ENCODE measurements around the gene METTL25. TPM values are rescaled to one million over a fixed set of nuclear protein-coding genes. Genes with fewer than 3 reads are reported as not detected.

The METTL25 gene
- total RNA-seq, 4 donors from 2014 or later = 15.2 to 29.9 (median 22.0) TPM

DNA sequence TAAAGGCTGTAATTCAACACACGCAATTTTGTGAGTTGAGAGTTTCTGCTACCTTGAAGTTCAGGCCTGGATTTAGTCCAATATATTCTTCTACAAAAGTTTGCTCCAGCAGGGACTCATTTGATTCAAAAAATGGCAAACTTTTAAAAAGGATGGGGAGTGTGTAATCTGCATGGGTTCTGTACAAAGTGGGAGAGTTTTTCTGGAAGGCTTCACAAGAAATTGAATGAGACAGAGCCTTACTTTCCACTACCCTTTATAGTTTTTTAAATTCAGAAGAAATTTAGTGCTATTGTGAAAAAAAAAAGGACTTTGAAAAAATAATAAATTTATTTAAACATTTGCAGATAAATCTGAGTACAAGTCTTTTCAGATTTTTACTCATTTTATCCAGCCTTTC is 116.9 kb downstream of the METTL25 start:
- Histone ChIP-seq H3K9me3 (peaks cover 0 to 9% (median 0%) of the 10 kb centered on the region in 4 donors), H3K27me3 (no peaks in the 10 kb centered on the region), H3K4me1 (no peaks in the 10 kb centered on the region), H3K36me3 (peaks cover 0 to 30% (median 23%) of the 10 kb centered on the region in 4 donors), H3K4me3 (no peak overlapping the region), H3K27ac (replicated peaks in 1 of 4) (no peak overlapping the region)
- intact Hi-C loops (cut with DNase I) = no loop called here
- 92% methylated on average over 1 of the region's 1 CpG for WGBS
- TF ChIP-seq, protein P1, sequence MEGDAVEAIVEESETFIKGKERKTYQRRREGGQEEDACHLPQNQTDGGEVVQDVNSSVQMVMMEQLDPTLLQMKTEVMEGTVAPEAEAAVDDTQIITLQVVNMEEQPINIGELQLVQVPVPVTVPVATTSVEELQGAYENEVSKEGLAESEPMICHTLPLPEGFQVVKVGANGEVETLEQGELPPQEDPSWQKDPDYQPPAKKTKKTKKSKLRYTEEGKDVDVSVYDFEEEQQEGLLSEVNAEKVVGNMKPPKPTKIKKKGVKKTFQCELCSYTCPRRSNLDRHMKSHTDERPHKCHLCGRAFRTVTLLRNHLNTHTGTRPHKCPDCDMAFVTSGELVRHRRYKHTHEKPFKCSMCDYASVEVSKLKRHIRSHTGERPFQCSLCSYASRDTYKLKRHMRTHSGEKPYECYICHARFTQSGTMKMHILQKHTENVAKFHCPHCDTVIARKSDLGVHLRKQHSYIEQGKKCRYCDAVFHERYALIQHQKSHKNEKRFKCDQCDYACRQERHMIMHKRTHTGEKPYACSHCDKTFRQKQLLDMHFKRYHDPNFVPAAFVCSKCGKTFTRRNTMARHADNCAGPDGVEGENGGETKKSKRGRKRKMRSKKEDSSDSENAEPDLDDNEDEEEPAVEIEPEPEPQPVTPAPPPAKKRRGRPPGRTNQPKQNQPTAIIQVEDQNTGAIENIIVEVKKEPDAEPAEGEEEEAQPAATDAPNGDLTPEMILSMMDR (IDR thresholded peaks at IDR 0.05) = no peak
- TF ChIP-seq POLR2A (IDR thresholded peaks at IDR 0.05; ENCODE audit: low read depth) = no peak
- no peak for TF ChIP-seq EP300 (IDR thresholded peaks at IDR 0.05)
- TF ChIP-seq POLR2AphosphoS5 (IDR thresholded peaks at IDR 0.05) = no peak
- no peak for DNase-seq (ENCODE audit: extremely low spot score)

DNA sequence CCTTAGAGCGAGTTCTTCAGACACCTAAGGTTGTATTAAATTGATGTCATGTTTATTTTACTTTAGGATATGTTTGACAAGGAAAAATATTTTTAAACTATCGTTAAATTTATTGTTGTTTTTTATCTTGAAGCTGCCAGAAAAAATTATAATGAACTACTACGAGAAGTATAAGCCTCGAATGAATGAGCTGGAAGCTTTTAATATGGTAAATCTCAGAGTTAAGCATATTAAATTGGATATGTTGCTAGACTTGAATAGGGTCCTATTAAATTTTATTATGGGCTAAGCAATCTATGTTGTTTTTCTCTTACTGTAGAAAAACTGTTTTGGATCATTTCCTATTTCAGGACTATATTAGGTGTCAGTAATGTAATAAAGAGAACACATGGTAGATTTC is 118.2 kb downstream of the METTL25 start:
- TF ChIP-seq, protein P1 (IDR thresholded peaks at IDR 0.05) = no peak
- H3K4me3 ChIP-seq = no peak overlapping the region
- WGBS = 74% methylated on average over 4 of the region's 4 CpGs
- H3K27ac ChIP-seq (replicated peaks in 1 of 4) = no peak overlapping the region
- H3K27me3 ChIP-seq = no peaks in the 10 kb centered on the region
- intact Hi-C loops (cut with DNase I) = no loop called here
- H3K36me3 ChIP-seq = peaks cover 0 to 28% (median 19%) of the 10 kb centered on the region in 4 donors
- no peak for DNase-seq (ENCODE audit: extremely low spot score)
- H3K4me1 ChIP-seq = no peaks in the 10 kb centered on the region
- H3K9me3 ChIP-seq = peaks cover 0 to 4% (median 0%) of the 10 kb centered on the region in 4 donors

DNA sequence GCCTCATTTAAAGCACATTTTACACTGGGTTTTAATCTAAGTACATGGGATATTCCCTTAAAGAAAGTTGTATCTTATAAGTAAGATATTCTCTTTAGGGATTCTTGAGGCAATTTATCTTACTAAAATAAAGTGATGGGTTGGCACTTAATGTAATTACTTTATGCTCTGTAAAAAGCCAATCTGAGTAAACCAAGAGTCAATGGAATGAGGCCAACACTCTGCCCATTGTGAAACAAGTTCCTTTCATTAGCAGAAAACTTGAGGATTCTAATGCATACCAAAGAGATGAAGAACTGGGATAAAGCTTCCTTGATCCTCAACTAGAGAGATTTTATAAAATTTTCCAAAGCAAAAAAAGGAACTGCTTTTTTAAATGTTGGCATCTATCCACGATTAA is 121.2 kb downstream of the METTL25 start:
- no peak overlapping the region for H3K27ac ChIP-seq (replicated peaks in 1 of 4)
- H3K27me3 ChIP-seq = no peaks in the 10 kb centered on the region
- 67% methylated on average over 1 of the region's 1 CpG for WGBS
- peaks cover 0 to 9% (median under 1%) of the 10 kb centered on the region in 4 donors for H3K36me3 ChIP-seq
- intact Hi-C loops (cut with DNase I) = no loop called here
- TF ChIP-seq EP300 (IDR thresholded peaks at IDR 0.05) (no peak), POLR2A (IDR thresholded peaks at IDR 0.05; ENCODE audit: low read depth) (no peak), POLR2AphosphoS5 (IDR thresholded peaks at IDR 0.05) (no peak)
- TF ChIP-seq, protein P1 (IDR thresholded peaks at IDR 0.05) = no peak
- H3K4me1 ChIP-seq = no peaks in the 10 kb centered on the region
- peaks cover 0 to 15% (median 6%) of the 10 kb centered on the region in 4 donors for H3K9me3 ChIP-seq
- H3K4me3 ChIP-seq = no peak overlapping the region
- DNase-seq (ENCODE audit: extremely low spot score) = no peak

DNA sequence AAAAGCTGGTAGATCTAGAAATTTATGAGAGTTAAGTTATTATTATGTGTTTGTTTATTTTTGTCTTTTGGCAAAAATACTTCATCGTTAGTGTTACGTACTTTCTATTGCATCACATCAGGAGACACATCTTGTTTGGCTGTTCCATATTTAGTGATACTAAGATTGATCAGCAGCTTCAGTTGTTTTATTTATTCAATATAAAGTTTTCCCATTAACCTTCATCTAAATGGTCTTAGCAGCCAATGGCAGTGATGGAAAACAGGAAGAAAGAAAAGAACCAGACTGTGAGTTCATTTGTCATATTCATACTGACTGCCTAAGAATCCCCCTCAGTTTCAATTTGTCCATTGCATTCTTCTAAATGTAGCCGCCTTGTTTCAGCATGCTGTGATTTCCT is 122.3 kb downstream of the METTL25 start:
- H3K27me3 ChIP-seq = no peaks in the 10 kb centered on the region
- DNase-seq (ENCODE audit: extremely low spot score) = no peak
- peaks cover 0 to 6% (median 0%) of the 10 kb centered on the region in 4 donors for H3K36me3 ChIP-seq
- no peak for TF ChIP-seq EP300 (IDR thresholded peaks at IDR 0.05)
- TF ChIP-seq, protein P1 (IDR thresholded peaks at IDR 0.05) = no peak
- TF ChIP-seq POLR2AphosphoS5 (IDR thresholded peaks at IDR 0.05) = no peak
- TF ChIP-seq POLR2A (IDR thresholded peaks at IDR 0.05; ENCODE audit: low read depth) = no peak
- no peak overlapping the region for H3K4me3 ChIP-seq
- H3K4me1 ChIP-seq = no peaks in the 10 kb centered on the region
- WGBS = 94% methylated on average over 3 of the region's 3 CpGs
- H3K27ac ChIP-seq (replicated peaks in 1 of 4) = no peak overlapping the region
- intact Hi-C loops (cut with DNase I) = no loop called here
- H3K9me3 ChIP-seq = peaks cover 0 to 18% (median 8%) of the 10 kb centered on the region in 4 donors

DNA sequence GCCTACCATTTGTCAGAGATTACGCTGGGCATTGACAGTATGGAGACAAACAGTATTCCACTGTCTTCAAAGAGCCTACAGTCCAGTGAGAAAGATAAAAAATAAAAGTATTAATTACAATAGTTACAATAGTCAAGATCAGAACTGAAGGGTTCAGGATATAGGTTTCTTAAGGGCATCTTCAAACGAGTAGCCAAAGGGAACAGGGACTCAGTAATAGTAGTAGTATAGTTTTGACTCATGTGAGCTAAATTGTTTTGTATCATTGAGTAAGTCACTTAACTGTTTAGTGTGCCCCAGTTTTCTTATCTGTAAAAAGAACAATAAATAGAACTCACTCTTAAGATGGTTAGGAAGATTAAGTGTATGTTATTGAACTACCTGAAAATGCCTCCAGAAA is 123.6 kb downstream of the METTL25 start:
- peaks cover 0 to 6% (median 0%) of the 10 kb centered on the region in 4 donors for H3K36me3 ChIP-seq
- WGBS = 81% methylated on average over 2 of the region's 2 CpGs
- no peaks in the 10 kb centered on the region for H3K4me1 ChIP-seq
- DNase-seq (ENCODE audit: extremely low spot score) = no peak
- TF ChIP-seq POLR2A (IDR thresholded peaks at IDR 0.05; ENCODE audit: low read depth) (no peak), EP300 (IDR thresholded peaks at IDR 0.05) (no peak), POLR2AphosphoS5 (IDR thresholded peaks at IDR 0.05) (no peak)
- TF ChIP-seq, protein P1 (IDR thresholded peaks at IDR 0.05) = no peak
- no peaks in the 10 kb centered on the region for H3K27me3 ChIP-seq
- no peak overlapping the region for H3K27ac ChIP-seq (replicated peaks in 1 of 4)
- intact Hi-C loops (cut with DNase I) = no loop called here
- H3K4me3 ChIP-seq = no peak overlapping the region
- peaks cover 0 to 23% (median 10%) of the 10 kb centered on the region in 4 donors for H3K9me3 ChIP-seq
